ENCODE results near the gene CHRNB1.

- TF ChIP-seq CTCF (IDR thresholded peaks at IDR 0.05; ENCODE audit: poor library complexity, severe bottlenecking), result no peak
- TF ChIP-seq EZH2 (IDR thresholded peaks at IDR 0.05; ENCODE audit: borderline replicate concordance, insufficient read depth, low read length, poor library complexity, severe bottlenecking), result no peak
- TF ChIP-seq REST (IDR thresholded peaks at IDR 0.05; ENCODE audit: borderline replicate concordance), result no peak
- no peak for TF ChIP-seq MXI1 (conservative IDR thresholded peaks at IDR 0.05; ENCODE audit: poor library complexity, severe bottlenecking)
- TF ChIP-seq RAD21 (conservative IDR thresholded peaks at IDR 0.05), result no peak
- TF ChIP-seq TAF1 (IDR thresholded peaks at IDR 0.05; ENCODE audit: low read depth), result no peak
- no peak for TF ChIP-seq EP300 (conservative IDR thresholded peaks at IDR 0.05; ENCODE audit: poor library complexity, severe bottlenecking)
- TF ChIP-seq POLR2AphosphoS5 (IDR thresholded peaks at IDR 0.05), result no peak
These were observed 24.0 kb downstream of the CHRNB1 start for GRCh38 chr17:7468804-7469389.
